Measurements from ENCODE around the gene LCE3A. TPM values are rescaled to one million over a fixed set of nuclear protein-coding genes. Genes with fewer than 3 reads are reported as not detected.

The LCE3A gene
- total RNA-seq, 1 donor from 2014 or later: not detected

- Histone ChIP-seq H3K9me3 (no peaks in the 10 kb centered on the region), H3K27ac (no peak overlapping the region), H3K4me1 (no peaks in the 10 kb centered on the region), H3K4me3 (no peak overlapping the region), H3K27me3 (peaks cover 4% of the 10 kb centered on the region), H3K36me3 (no peaks in the 10 kb centered on the region)
- peak; percentile 88 for ATAC-seq
- no peak for TF ChIP-seq CTCF (IDR thresholded peaks at IDR 0.05)
- DNase-seq: no peak
- intact Hi-C loops (cut with DNase I): no loop called here
These were observed 33.6 kb upstream of the LCE3A start for GRCh38 chr1:152656459-152656858.

GRCh38 chr1:152654110-152654509, 31.2 kb upstream of the LCE3A start:
- intact Hi-C loops (cut with DNase I): no loop called here
- Histone ChIP-seq H3K27ac (no peak overlapping the region), H3K9me3 (no peaks in the 10 kb centered on the region), H3K27me3 (peaks cover 2% of the 10 kb centered on the region), H3K4me1 (no peaks in the 10 kb centered on the region), H3K36me3 (no peaks in the 10 kb centered on the region), H3K4me3 (no peak overlapping the region)
- peak; percentile 57 for TF ChIP-seq CTCF (IDR thresholded peaks at IDR 0.05)
- DNase-seq: no peak
- ATAC-seq: peak; percentile 77

- intact Hi-C loops (cut with DNase I): no loop called here
These were observed 23.8 kb upstream of the LCE3A start for GRCh38 chr1:152646656-152647055.

GRCh38 chr1:152645146-152645545, 22.2 kb upstream of the LCE3A start:
- no peaks in the 10 kb centered on the region for H3K4me1 ChIP-seq
- ATAC-seq (no peak), DNase-seq (no peak)
- H3K36me3 ChIP-seq: no peaks in the 10 kb centered on the region
- H3K9me3 ChIP-seq: no peaks in the 10 kb centered on the region
- H3K4me3 ChIP-seq: no peak overlapping the region
- intact Hi-C loops (cut with DNase I): no loop called here
- no peak for TF ChIP-seq CTCF (IDR thresholded peaks at IDR 0.05)
- H3K27ac ChIP-seq: no peak overlapping the region
- peaks cover 5% of the 10 kb centered on the region for H3K27me3 ChIP-seq

More at GRCh38 chr1:152646656-152647055, 23.8 kb upstream of the LCE3A start:
- ATAC-seq: no peak
- H3K9me3 ChIP-seq: no peaks in the 10 kb centered on the region
- H3K4me3 ChIP-seq: no peak overlapping the region
- DNase-seq: no peak
- no peak for TF ChIP-seq CTCF (IDR thresholded peaks at IDR 0.05)
- no peaks in the 10 kb centered on the region for H3K36me3 ChIP-seq
- H3K27ac ChIP-seq: no peak overlapping the region
- no peaks in the 10 kb centered on the region for H3K4me1 ChIP-seq
- H3K27me3 ChIP-seq: peaks cover 5% of the 10 kb centered on the region

GRCh38 chr1:152643945-152644344, 21.0 kb upstream of the LCE3A start:
- H3K27ac ChIP-seq: no peak overlapping the region
- intact Hi-C loops (cut with DNase I): no loop called here
- peaks cover under 1% of the 10 kb centered on the region for H3K27me3 ChIP-seq
- no peaks in the 10 kb centered on the region for H3K9me3 ChIP-seq
- no peaks in the 10 kb centered on the region for H3K36me3 ChIP-seq
- H3K4me3 ChIP-seq: no peak overlapping the region
- no peak for DNase-seq
- no peaks in the 10 kb centered on the region for H3K4me1 ChIP-seq
- TF ChIP-seq CTCF (IDR thresholded peaks at IDR 0.05): no peak
- no peak for ATAC-seq

- no peaks in the 10 kb centered on the region for H3K4me1 ChIP-seq
- H3K9me3 ChIP-seq: no peaks in the 10 kb centered on the region
- H3K4me3 ChIP-seq: no peak overlapping the region
- DNase-seq (no peak), ATAC-seq (no peak)
- intact Hi-C loops (cut with DNase I): no loop called here
- H3K36me3 ChIP-seq: no peaks in the 10 kb centered on the region
- TF ChIP-seq CTCF (IDR thresholded peaks at IDR 0.05): no peak
- no peaks in the 10 kb centered on the region for H3K27me3 ChIP-seq
- H3K27ac ChIP-seq: no peak overlapping the region
These were observed 17.4 kb upstream of the LCE3A start for GRCh38 chr1:152640351-152640750.

Data from upper lobe of right lung (tissue), 1 donor.